Keratinocyte (primary cell): ENCODE data around the gene SPRN. TPM values are rescaled to one million over a fixed set of nuclear protein-coding genes. Genes with fewer than 3 reads are reported as not detected.
"Not testable (repeated sequence)": the region's sequence is repeated elsewhere in the genome, so short reads cannot be mapped to it uniquely, and the experiment has no call there.

Source experiments
- DNase-seq: peaks from one replicate; pipeline ENCODE4 v3.0.0-alpha.2; 2011; ENCODE audit warnings: low read depth, missing footprints, low spot score
- FAIRE-seq: peaks from 2 replicates; lab custom pipeline; 2011; peaks lifted over from hg19 to GRCh38; lab: Jason Lieb, UNC
- H2AFZ ChIP-seq: 2 replicates; pipeline ENCODE4 v1.6.0; 2012; ENCODE audit warnings: low read length, control low read depth, inconsistent platforms; ENCODE audit not compliant: control insufficient read depth
- H3K27ac ChIP-seq: 2 replicates; pipeline ENCODE4 v1.5.1; 2011; ENCODE audit warnings: low read length; ENCODE audit not compliant: control insufficient read depth, insufficient read depth
- H3K27me3 ChIP-seq: 3 replicates; pipeline ENCODE4 v1.6.0; 2011; ENCODE audit warnings: low read length; ENCODE audit not compliant: control insufficient read depth, insufficient read depth; ENCODE audit errors: extremely low read depth
- H3K36me3 ChIP-seq, 2 experiments: 2 replicates in 1 of 2; 3 replicates in 1 of 2; pipeline ENCODE4 v1.5.1; 2011; ENCODE audit warnings: low read length in 2 of 2, mild to moderate bottlenecking in 1 of 2; ENCODE audit not compliant: control insufficient read depth in 2 of 2, insufficient read depth in 2 of 2; ENCODE audit errors: extremely low read depth in 1 of 2
- H3K4me1 ChIP-seq: 3 replicates; pipeline ENCODE4 v1.5.1; 2011; ENCODE audit warnings: low read length; ENCODE audit not compliant: control insufficient read depth, insufficient read depth; ENCODE audit errors: extremely low read depth
- H3K4me2 ChIP-seq: 3 replicates; pipeline ENCODE4 v1.6.0; 2011; ENCODE audit warnings: low read depth, low read length; ENCODE audit not compliant: control insufficient read depth, insufficient read depth; ENCODE audit errors: extremely low read depth
- H3K4me3 ChIP-seq, 3 experiments: fragments of 200-600 bp in 1 of 3; sonication (generic) in 1 of 3; 2 replicates in 2 of 3; 3 replicates in 1 of 3; pipeline ENCODE4 v1.5.1; 2011 to 2016; ENCODE audit warnings: low read length in 3 of 3, mild to moderate bottlenecking in 3 of 3, control low read depth in 2 of 3, inconsistent platforms in 1 of 3, low read depth in 1 of 3, mixed read lengths in 1 of 3, mixed run types in 1 of 3, moderate library complexity in 1 of 3; ENCODE audit not compliant: control insufficient read depth in 2 of 3, insufficient read depth in 2 of 3; ENCODE audit errors: extremely low read depth in 1 of 3
- H3K79me2 ChIP-seq: 2 replicates; pipeline ENCODE4 v1.6.0; 2012; ENCODE audit warnings: low read length; ENCODE audit not compliant: control insufficient read depth, insufficient read depth
- H3K9ac ChIP-seq: 3 replicates; pipeline ENCODE4 v1.6.0; 2011; ENCODE audit warnings: low read length; ENCODE audit not compliant: control insufficient read depth, insufficient read depth; ENCODE audit errors: extremely low read depth
- H3K9me1 ChIP-seq: 3 replicates; pipeline ENCODE4 v1.6.0; 2011; ENCODE audit warnings: low read length; ENCODE audit not compliant: control insufficient read depth, insufficient read depth; ENCODE audit errors: extremely low read depth
- H3K9me3 ChIP-seq: 2 replicates; pipeline ENCODE4 v1.5.1; 2012; ENCODE audit warnings: low read depth, low read length; ENCODE audit not compliant: control insufficient read depth
- H4K20me1 ChIP-seq: 3 replicates; pipeline ENCODE4 v1.6.0; 2011; ENCODE audit warnings: low read length; ENCODE audit not compliant: control insufficient read depth, insufficient read depth; ENCODE audit errors: extremely low read depth
- EZH2 ChIP-seq: IDR thresholded peaks from one replicate; pipeline ENCODE4 v1.6.1; 2012; ENCODE audit warnings: inconsistent platforms, mild to moderate bottlenecking, low read length, moderate library complexity
- dilution Hi-C: fragments of 300-500 bp; cut with MboI; formaldehyde crosslinking; loops from one replicate; pipeline ENCODE4 v1.7.0; 2020; ENCODE audit warnings: low sequenced_read_pairs; ENCODE audit not compliant: extremely low pct_ligation_motif_present
- polyA plus RNA-seq, 5 experiments: library from polyadenylated mRNA; depleted of rRNA in 3 of 5; stranded (reverse) in 3 of 5; stranded (forward) in 1 of 5; unstranded in 1 of 5; fragments of >200 nt; gene quantifications; 1 replicate in 1 of 5; 2 replicates in 3 of 5; 3 replicates in 1 of 5; pipeline versions ENCODE4 v1.2.1 to v1.2.3, GENCODE V29; 2011 to 2012; ENCODE audit warnings: missing spikeins in 2 of 5, low read depth in 1 of 5, low replicate concordance in 1 of 5
- TF ChIP-seq, protein P1 (sequence below), 3 experiments: IDR thresholded peaks in 1 of 3; conservative IDR thresholded peaks in 1 of 3; optimal IDR thresholded peaks in 1 of 3; 2 replicates in 2 of 3; 3 replicates in 1 of 3; pipeline versions ENCODE3 to v1.5.1; 2011; ENCODE audit warnings: low read length in 3 of 3, mild to moderate bottlenecking in 3 of 3, moderate library complexity in 2 of 3, control low read depth in 1 of 3, inconsistent platforms in 1 of 3; ENCODE audit not compliant: insufficient read depth in 2 of 3; ENCODE audit errors: extremely low read depth in 1 of 3

SPRN gene
- polyA plus RNA-seq, 1 donor (not counting 4 experiments of a cell fraction or from before 2014, with no cell fraction given) = 0.01 TPM

DNA sequence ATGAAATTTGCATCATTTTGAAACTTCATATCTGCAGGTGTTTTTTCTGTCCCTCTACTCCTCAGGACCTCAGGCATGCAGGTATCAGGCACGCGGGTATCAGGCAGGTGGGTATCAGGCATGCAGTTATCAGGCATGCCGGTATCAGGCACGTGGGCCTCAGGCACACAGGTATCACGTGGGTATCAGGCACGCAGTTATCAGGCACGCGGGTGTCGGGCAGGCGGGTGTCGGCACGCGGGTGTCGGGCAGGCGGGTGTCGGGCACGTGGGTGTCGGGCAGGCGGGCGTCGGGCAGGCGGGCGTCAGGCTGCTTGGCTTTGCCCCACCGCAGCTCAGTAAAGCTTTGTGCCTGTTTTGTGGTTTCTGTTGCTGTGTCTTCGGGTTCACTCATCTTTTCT, 8.7 kb downstream of the SPRN start:
- Histone ChIP-seq H3K9me3 (no peaks in the 10 kb centered on the region), H3K9me1 (no peaks in the 10 kb centered on the region), H2AFZ (no peak overlapping the region), H3K79me2 (peaks cover 5% of the 10 kb centered on the region), H4K20me1 (no peaks in the 10 kb centered on the region), H3K9ac (no peak overlapping the region), H3K27ac (no peak overlapping the region), H3K4me3 (no peak overlapping the region), H3K27me3 (no peaks in the 10 kb centered on the region), H3K36me3 (peaks cover 12 to 18% of the 10 kb centered on the region in 2 experiments), H3K4me2 (no peak overlapping the region), H3K4me1 (no peaks in the 10 kb centered on the region)
- dilution Hi-C loops = no loop called here
- no peak for FAIRE-seq
- TF ChIP-seq, protein P1, sequence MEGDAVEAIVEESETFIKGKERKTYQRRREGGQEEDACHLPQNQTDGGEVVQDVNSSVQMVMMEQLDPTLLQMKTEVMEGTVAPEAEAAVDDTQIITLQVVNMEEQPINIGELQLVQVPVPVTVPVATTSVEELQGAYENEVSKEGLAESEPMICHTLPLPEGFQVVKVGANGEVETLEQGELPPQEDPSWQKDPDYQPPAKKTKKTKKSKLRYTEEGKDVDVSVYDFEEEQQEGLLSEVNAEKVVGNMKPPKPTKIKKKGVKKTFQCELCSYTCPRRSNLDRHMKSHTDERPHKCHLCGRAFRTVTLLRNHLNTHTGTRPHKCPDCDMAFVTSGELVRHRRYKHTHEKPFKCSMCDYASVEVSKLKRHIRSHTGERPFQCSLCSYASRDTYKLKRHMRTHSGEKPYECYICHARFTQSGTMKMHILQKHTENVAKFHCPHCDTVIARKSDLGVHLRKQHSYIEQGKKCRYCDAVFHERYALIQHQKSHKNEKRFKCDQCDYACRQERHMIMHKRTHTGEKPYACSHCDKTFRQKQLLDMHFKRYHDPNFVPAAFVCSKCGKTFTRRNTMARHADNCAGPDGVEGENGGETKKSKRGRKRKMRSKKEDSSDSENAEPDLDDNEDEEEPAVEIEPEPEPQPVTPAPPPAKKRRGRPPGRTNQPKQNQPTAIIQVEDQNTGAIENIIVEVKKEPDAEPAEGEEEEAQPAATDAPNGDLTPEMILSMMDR (optimal IDR thresholded peaks at IDR 0.05 in 1 of 3, IDR thresholded peaks at IDR 0.05 in 1 of 3, conservative IDR thresholded peaks at IDR 0.05 in 1 of 3; ENCODE audit: extremely low read depth in 1 of 3, insufficient read depth in 2 of 3, low read length in 3 of 3) = no peak
- TF ChIP-seq EZH2 = no peak
- no peak for DNase-seq

DNA sequence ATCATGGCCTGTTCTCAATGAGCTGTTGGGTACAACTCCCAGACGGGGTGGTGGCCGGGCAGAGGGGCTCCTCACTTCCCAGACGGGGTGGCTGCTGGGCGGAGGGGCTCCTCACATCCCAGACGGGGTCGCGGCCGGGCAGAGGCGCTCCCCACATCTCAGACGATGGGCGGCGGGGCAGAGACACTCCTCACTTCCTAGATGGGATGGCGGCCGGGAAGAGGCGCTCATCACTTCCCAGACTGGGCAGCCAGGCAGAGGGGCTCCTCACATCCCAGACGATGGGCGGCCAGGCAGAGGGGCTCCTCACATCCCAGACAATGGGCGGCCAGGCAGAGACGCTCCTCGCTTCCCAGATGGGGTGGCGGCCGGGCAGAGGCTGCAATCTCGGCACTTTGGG, 10.0 kb downstream of the SPRN start:
- H3K27ac ChIP-seq, H4K20me1 ChIP-seq, H3K4me2 ChIP-seq, H2AFZ ChIP-seq, H3K4me1 ChIP-seq, H3K9me3 ChIP-seq, dilution Hi-C loops, FAIRE-seq, H3K9ac ChIP-seq, H3K4me3 ChIP-seq, H3K27me3 ChIP-seq, DNase-seq, H3K9me1 ChIP-seq: not testable (repeated sequence)
- H3K79me2 ChIP-seq = peaks cover 16% of the 10 kb centered on the region
- peaks cover 5 to 17% of the 10 kb centered on the region in 2 experiments for H3K36me3 ChIP-seq

DNA sequence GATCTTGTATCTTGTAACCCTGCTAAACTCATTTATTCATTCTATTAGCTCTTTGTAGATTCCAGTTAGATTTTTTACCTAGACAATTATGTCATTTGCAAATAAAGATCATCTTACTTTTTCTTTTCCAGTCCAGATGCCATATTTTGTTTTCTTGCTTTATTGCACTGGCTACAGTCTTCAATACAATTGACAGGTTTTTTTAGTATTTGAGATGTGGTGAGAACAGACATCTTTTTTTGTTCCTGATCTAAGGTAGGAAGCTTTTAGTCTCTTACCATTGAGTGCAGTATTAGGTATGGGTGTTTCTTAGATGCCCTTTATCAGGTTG, 12.1 kb downstream of the SPRN start:
- no peak for DNase-seq
- dilution Hi-C loops = no loop called here

More for the DNA sequence above, 12.1 kb downstream of the SPRN start:
- no peaks in the 10 kb centered on the region for H3K9me1 ChIP-seq
- no peak for FAIRE-seq
- TF ChIP-seq EZH2 = no peak
- TF ChIP-seq, protein P1 (optimal IDR thresholded peaks at IDR 0.05 in 1 of 3, IDR thresholded peaks at IDR 0.05 in 1 of 3, conservative IDR thresholded peaks at IDR 0.05 in 1 of 3; ENCODE audit: extremely low read depth in 1 of 3, insufficient read depth in 2 of 3, low read length in 3 of 3) = no peak
- no peaks in the 10 kb centered on the region for H3K4me1 ChIP-seq
- no peak overlapping the region for H3K4me3 ChIP-seq
- H3K36me3 ChIP-seq = peaks cover 1 to 9% of the 10 kb centered on the region in 2 experiments
- H3K27me3 ChIP-seq = no peaks in the 10 kb centered on the region
- H3K9ac ChIP-seq = no peak overlapping the region
- no peak overlapping the region for H3K4me2 ChIP-seq
- peaks cover 30% of the 10 kb centered on the region for H3K79me2 ChIP-seq
- no peak overlapping the region for H3K27ac ChIP-seq
- no peaks in the 10 kb centered on the region for H4K20me1 ChIP-seq
- no peak overlapping the region for H2AFZ ChIP-seq
- H3K9me3 ChIP-seq = no peaks in the 10 kb centered on the region
